Adipocyte (in vitro differentiated cells): Measurements from ENCODE around the gene GALNT10.
A peak's percentile ranks its signal among the peaks of the same experiment; 100 is the strongest.

Source experiments
- DNase-seq: peaks from one replicate; pipeline ENCODE4 v3.0.0-alpha.2; 2015; ENCODE audit warnings: low read depth
- H3K27me3 ChIP-seq: replicated peaks from 2 replicates; pipeline ENCODE4 v1.7.0; 2013; ENCODE audit warnings: mild to moderate bottlenecking, low read length, moderate library complexity; ENCODE audit not compliant: control insufficient read depth, insufficient read depth
- H3K36me3 ChIP-seq: 2 replicates; pipeline ENCODE4 v1.7.0; 2013; ENCODE audit warnings: low read length, mild to moderate bottlenecking, moderate library complexity; ENCODE audit not compliant: control insufficient read depth, insufficient read depth, severe bottlenecking
- H3K4me1 ChIP-seq: 2 replicates; pipeline ENCODE4 v1.7.0; 2013; ENCODE audit warnings: mild to moderate bottlenecking, low read length, moderate library complexity; ENCODE audit not compliant: control insufficient read depth, insufficient read depth
- H3K4me3 ChIP-seq: 2 replicates; pipeline ENCODE4 v1.7.0; 2013; ENCODE audit warnings: mild to moderate bottlenecking, low read length, moderate library complexity
- H3K9ac ChIP-seq: 2 replicates; pipeline ENCODE4 v1.7.0; 2013; ENCODE audit warnings: mild to moderate bottlenecking, low read length, moderate library complexity
- H3K9me3 ChIP-seq: 2 replicates; pipeline ENCODE4 v1.7.0; 2013; ENCODE audit warnings: mild to moderate bottlenecking, low read length, moderate library complexity; ENCODE audit not compliant: control insufficient read depth

GALNT10 gene

GRCh38 chr5:154179846-154180710, 10.5 kb upstream of the GALNT10 start:
- Histone ChIP-seq H3K4me3 (no peak overlapping the region), H3K9me3 (no peaks in the 10 kb centered on the region), H3K9ac (no peak overlapping the region), H3K36me3 (no peaks in the 10 kb centered on the region), H3K27me3 (peaks cover 17% of the 10 kb centered on the region), H3K4me1 (no peaks in the 10 kb centered on the region)
- peak; percentile 86 for DNase-seq

- no peak overlapping the region for H3K4me3 ChIP-seq
- H3K36me3 ChIP-seq: no peaks in the 10 kb centered on the region
- DNase-seq: no peak
These were observed 9.4 kb upstream of the GALNT10 start for GRCh38 chr5:154181161-154181560.

GRCh38 chr5:154189256-154189818, 1.2 kb upstream of the GALNT10 start:
- peak; percentile 58 for DNase-seq
- no peaks in the 10 kb centered on the region for H3K27me3 ChIP-seq

More at GRCh38 chr5:154181161-154181560, 9.4 kb upstream of the GALNT10 start:
- peaks cover 17% of the 10 kb centered on the region for H3K27me3 ChIP-seq
- H3K9ac ChIP-seq: no peak overlapping the region
- no peaks in the 10 kb centered on the region for H3K4me1 ChIP-seq
- no peaks in the 10 kb centered on the region for H3K9me3 ChIP-seq

DNA sequence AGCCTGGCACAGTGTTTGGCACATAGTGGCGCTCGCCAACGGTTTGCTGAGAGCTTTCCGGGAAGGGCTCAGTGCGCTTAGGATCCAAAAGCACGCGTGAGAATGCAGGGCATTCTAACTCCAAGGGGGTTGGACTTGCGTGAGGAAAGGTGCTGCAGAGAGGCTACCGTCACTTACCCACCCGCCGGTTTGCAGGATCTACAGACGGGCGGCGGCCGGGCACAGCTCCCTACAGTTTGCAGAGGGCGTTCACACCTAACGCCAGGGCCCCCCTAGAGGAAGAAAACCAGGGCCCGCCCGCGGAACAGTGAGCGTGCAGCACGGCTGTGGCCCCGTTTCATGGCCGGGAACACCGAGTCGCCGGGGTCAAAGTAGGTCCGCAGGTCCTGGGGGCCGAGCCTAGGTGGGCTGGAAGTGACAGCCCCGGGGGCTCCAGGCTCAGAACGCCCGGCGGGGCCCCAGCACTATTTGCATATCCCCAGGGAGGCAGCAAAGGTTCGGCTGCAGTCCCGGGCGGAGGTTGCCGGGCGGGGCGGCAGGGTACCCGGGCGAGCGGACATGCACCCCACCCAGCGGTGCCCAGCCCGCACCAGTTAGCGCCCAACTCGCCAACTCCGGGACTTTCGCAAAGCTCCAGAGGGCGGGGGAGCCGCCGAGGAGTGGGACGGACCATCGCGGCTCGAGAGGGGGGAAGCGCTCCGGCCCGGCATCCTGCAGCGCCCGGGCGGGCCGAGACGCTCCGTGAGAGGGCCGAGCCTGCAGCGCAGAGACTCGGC, 526 bp upstream of the GALNT10 start:
- Histone ChIP-seq H3K4me3 (peak overlapping the region; percentile 85), H3K36me3 (no peaks in the 10 kb centered on the region), H3K4me1 (peaks cover 38% of the 10 kb centered on the region), H3K9ac (peak overlapping the region; percentile 85), H3K27me3 (no peaks in the 10 kb centered on the region), H3K9me3 (no peaks in the 10 kb centered on the region)
- peak; percentile 92 for DNase-seq

More at GRCh38 chr5:154189256-154189818, 1.2 kb upstream of the GALNT10 start:
- peak overlapping the region; percentile 85 for H3K4me3 ChIP-seq
- no peaks in the 10 kb centered on the region for H3K36me3 ChIP-seq
- peaks cover 32% of the 10 kb centered on the region for H3K4me1 ChIP-seq
- H3K9me3 ChIP-seq: no peaks in the 10 kb centered on the region
- H3K9ac ChIP-seq: peak overlapping the region; percentile 85

GRCh38 chr5:154191467-154192261, 1.1 kb downstream of the GALNT10 start:
- Histone ChIP-seq H3K36me3 (peaks cover 5% of the 10 kb centered on the region), H3K27me3 (no peaks in the 10 kb centered on the region), H3K4me3 (peak overlapping the region; percentile 89), H3K9me3 (no peaks in the 10 kb centered on the region), H3K9ac (peak overlapping the region; percentile 67), H3K4me1 (peaks cover 38% of the 10 kb centered on the region)
- DNase-seq: peak; percentile 70

- H3K36me3 ChIP-seq: peaks cover 5% of the 10 kb centered on the region
- no peaks in the 10 kb centered on the region for H3K27me3 ChIP-seq
- no peak overlapping the region for H3K4me3 ChIP-seq
- peaks cover 54% of the 10 kb centered on the region for H3K4me1 ChIP-seq
- no peak for DNase-seq
- no peaks in the 10 kb centered on the region for H3K9me3 ChIP-seq
- H3K9ac ChIP-seq: no peak overlapping the region
These were observed 2.8 kb downstream of the GALNT10 start for GRCh38 chr5:154193283-154193682.

- peak; percentile 39 for DNase-seq
- Histone ChIP-seq H3K4me1 (peaks cover 58% of the 10 kb centered on the region), H3K9me3 (no peaks in the 10 kb centered on the region), H3K36me3 (peaks cover 5% of the 10 kb centered on the region), H3K9ac (no peak overlapping the region), H3K27me3 (no peaks in the 10 kb centered on the region), H3K4me3 (no peak overlapping the region)
These were observed 3.2 kb downstream of the GALNT10 start for GRCh38 chr5:154193701-154194121.

GRCh38 chr5:154194345-154195329, 4.1 kb downstream of the GALNT10 start:
- Histone ChIP-seq H3K9ac (no peak overlapping the region), H3K9me3 (no peaks in the 10 kb centered on the region), H3K4me3 (peak overlapping the region; percentile 19), H3K4me1 (peaks cover 61% of the 10 kb centered on the region), H3K27me3 (no peaks in the 10 kb centered on the region), H3K36me3 (peaks cover 5% of the 10 kb centered on the region)
- peak; percentile 85 for DNase-seq

DNA sequence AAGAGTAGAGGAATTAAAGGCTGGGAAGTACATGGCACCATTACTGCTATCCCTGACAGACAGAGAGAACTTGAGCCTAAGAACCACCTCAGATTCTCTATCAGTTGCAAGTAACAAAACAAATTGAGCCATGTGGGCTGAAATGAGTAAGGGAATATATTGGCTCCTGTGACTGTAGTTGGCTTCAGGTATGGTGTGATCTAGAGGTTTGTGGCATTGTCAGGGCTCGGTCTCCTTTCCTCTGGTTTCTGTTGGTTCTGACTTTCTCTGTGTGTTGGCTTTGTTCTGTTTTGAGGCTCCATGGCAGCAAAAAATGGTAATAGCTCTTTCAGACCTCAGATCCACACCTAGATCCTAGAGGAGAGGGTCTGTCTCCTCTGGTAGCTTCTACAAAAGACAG, 5.7 kb downstream of the GALNT10 start:
- no peaks in the 10 kb centered on the region for H3K9me3 ChIP-seq
- H3K27me3 ChIP-seq: no peaks in the 10 kb centered on the region
- H3K4me1 ChIP-seq: peaks cover 61% of the 10 kb centered on the region
- DNase-seq: no peak
- no peak overlapping the region for H3K4me3 ChIP-seq
- H3K9ac ChIP-seq: no peak overlapping the region
- H3K36me3 ChIP-seq: peaks cover 5% of the 10 kb centered on the region
